ENCODE results near the gene CACNG4.

Gene CACNG4

DNA sequence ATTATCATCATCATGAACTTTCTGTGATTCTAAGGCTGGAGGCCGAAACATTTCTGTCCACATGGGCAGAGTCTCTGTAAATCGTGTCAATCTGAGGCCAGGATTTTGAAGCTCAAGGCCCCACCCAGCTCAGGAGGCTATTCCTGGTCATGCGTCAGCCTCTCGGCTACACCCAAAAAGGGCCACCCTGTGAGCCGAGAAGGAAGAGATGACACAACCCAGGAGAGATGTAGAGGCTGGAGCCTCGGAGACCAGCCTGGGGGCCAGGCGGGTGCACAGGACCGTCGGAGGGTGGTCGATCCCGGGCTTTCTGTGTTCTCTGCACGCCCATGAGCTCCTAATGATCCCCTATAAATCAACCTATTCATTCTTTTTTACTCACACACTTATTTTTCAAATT is 78.8 kb downstream of the CACNG4 start:
- no peak for FAIRE-seq

DNA sequence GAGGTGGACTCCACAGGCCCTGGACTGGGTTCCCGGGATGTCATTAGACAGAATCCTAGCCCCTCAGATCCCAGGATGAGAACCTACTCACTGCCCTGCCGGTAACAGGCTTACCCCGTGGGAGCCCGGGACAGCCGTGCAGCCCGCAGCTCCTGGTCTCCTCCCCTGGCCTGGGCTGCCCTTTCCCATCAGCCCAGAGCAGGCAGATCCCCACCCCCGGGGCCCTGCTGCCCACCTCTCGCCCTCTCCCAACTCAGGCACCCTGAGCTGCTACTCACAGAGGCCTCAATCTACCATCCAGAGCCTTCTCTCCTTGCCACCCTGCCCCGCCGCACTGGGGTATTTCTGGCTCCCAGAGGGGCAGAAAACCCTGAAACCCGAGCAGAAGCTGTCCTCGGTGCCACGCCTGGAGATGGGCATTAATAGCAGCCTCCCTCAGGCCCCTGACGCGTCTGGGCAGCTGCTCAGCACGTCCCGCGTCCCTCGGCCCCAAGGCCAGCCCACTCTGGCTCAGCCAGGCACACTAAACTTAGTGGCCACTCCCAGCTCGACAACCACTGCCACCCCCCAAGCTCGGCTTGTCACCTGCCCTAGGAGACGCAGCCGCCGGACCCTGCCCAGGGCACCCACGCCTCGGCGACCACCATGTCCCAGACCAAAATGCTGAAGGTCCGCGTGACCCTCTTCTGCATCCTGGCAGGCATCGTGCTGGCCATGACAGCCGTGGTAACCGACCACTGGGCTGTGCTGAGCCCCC is 79.7 kb downstream of the CACNG4 start, which contains the start of gene CACNG1:
Gene CACNG1, plus strand, starts transcription at position 539 of the 757 bp plus-strand sequence. Its CDS starts 107 bp downstream, at position 646.
- FAIRE-seq = no peak

DNA sequence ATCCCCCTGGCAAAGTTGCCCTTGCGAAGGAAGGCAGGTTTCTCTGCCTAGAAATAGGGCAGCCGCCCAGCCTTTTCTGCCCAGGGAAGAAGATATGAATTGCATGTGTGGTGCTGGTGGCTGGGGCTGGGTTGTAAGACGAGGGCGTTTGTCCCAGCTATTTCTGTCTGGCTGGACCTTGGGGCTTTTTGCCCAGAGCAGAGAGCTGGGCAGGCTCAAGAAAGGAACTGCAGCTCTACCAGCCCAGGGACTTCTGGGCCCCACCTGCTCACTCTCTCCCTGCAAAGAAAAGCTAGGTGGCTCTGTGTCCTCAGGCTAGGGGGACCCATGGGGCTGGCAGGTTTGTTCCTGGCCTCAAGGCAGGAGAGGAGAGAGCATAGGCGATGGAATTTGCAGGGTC is 80.4 kb downstream of the CACNG4 start:
- FAIRE-seq = no peak

DNA sequence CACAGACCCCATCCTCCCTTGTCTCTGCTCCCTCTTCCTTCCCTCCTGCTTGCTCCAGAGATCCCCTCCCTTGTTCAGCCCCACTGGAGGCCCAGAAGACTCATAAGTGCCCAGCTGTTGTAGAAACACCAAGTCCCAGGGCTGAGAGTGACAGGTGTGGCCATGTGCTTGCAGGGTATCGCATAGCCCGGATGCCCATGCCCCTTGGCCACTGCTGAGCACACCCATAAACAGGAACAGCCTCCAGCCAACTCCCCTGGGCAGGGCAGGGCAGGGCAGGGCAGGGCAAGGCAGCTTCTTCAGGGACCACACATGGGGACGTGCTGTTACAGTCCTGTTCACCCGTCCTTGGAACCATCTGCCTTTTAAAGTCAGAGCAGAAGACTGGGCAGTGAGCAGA is 81.9 kb downstream of the CACNG4 start:
- no peak for FAIRE-seq

DNA sequence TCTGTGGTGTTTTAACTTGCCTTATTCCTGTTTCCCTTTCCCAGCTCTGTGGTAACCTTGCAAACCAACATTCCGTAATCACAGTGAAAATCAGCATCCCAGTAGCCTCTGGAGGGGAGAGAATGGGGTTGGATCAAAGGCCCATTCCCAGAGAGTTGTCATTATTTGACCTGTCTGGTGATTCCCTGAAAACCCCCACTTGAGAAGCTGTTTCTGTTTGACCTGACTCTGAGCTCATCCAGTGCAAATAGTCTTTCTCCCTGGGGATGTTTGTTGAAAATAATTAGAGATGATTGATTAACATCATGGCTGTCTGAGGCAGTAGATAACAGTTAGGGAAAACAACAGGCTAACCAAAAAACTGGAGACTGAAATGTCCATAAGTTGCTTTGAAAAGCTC is 82.9 kb downstream of the CACNG4 start:
- FAIRE-seq = no peak

DNA sequence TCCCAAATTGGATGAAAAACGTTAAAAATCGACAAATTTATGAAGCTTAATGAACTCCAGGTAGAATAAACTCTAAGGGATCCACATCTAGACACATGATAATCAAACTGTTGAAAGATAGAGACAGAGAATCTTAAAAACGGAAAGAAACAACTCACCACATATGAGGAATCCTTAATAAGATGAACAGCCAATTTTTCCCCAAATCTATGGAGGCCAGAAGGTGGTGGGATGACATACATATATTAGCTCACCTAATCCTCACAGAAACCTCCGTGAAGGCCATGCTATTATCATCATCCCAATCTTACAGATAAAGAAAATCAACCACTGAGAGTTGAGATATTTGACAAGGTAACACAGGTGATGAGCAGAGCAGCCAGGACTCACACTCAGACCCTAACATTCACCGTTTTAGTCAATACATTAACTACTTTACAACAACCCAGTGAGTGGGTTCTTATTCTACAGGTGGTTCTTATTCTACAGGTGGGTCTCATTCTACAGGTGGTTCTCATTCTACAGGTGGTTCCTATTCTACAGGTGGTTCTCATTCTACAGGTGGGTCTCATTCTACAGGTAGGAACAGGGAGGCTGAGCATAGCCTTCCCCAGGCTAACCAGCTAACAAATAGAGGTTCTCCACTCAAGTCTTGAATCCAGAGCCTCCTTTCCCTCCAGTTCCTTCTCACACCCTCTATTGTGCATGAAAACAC is 84.7 kb downstream of the CACNG4 start:
- no peak for FAIRE-seq

DNA sequence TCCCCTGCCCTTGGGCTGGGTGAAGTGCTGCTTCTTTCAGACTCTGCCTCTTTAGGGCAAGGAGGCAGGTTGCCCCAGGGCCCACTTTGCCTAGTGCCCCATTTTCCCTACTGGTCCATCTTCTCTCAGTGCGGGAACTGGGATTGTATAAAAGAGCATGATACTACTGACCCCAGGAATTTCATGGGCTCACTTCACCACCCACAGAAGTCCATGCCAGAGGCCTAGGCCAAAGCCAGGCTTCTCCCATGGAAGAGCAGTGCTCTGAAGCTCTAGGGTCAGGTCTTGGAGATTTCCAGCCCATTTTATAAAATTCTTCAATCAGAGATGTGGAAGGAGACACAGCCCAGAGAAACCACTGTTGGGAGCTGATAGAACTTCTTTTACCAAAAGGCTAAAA is 85.6 kb downstream of the CACNG4 start:
- no peak for FAIRE-seq

DNA sequence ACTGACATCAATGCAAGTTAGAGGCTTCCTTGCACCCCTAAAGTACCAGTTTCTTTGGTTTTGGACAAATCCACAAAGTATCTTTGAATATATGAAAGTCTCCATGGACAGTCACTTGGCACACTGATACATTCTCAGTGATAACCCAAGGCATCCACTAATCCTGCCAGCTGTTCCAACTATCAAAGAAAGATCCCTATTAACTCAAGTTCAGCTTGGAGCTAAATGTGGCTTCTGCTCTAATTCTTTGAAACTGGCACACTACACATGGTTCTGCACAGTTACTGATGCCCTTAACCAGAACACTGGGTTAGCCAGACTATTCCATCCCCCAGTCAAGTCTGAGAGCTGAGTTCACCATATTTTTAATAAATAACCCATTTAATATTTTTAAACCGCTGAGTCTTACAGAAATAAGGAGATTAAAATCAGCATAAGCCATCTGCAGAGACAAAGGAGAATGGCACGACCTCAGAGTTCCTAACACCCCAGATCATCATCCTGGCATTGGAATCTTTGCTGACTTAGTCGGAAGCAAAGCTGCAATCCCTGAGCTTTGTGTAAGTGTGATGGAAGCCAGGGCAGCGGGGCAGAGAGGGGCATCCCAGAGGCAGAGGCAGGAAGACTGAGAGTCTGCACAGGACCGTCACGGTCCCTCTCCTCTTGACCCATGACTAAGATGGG is 86.1 kb downstream of the CACNG4 start:
- FAIRE-seq = no peak

DNA sequence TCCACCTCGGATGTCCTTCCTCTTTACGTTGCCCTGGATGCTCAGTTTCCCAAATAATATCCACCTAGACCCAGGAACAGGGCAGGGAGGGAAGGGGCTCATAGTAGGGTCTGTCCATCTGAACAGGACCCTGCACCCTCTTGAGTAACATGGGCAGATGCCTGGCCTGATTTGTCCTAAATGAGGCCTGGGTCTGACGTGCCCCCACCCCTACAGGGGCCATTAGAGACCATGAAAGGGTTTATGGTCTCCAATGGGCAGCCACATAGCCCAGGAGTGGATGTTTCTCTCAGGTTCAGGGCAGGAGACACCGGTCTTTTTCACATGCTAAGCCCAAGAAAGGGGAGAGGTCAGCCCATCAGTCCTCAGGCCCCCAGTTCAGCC is 86.6 kb downstream of the CACNG4 start:
- no peak for FAIRE-seq

DNA sequence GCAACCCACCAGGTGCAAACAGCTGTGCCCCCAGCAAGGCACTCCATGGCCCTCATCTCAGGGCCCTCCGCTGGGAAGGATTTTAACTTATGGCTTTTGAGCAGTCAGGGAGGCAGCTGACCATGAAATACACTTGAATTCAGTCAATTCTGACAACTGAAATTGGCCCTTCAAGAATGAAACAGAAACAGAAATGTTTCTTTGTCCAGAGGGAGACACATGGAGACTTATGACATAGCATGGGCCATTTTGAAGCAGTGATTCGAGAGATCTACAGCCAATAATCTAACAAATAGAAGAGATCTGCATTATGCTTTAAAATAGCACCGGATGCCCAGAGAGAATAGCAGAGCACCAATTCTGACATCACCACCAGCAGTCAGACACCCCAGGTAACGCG is 87.3 kb downstream of the CACNG4 start:
- FAIRE-seq = no peak

DNA sequence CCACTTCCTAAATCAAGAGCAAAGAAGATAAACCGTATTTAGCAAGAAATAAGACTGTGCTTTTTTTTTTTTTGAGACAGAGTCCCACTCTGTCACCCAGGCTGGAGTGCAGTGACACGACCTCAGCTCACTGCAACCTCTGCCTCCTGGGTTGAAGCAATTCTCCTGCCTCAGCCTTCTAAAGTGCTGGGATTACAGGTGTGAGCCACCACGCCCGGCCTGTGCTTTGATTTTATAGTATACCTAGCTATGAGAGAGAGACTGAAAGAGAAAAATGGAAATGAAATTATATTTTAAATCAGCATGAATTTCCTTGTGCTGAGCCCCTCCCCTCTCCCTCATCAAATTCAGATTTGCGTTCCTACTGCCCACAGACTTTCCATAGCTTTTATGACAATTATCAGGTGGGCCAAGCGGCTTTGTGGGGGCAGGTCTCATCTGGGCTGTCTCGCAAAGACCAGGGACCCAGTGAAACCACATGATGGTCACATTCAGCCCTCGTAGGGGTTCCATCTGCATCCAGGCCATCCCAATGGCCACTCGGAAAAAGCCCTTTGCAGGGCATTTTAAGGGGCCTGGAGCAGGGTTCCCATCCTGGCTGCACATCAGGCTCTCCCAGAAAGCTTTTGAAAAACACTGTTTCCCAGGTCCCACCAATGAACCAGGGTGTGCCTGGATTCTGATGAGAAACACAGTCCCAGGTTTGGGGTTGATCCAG is 88.4 kb downstream of the CACNG4 start:
- FAIRE-seq = no peak

DNA sequence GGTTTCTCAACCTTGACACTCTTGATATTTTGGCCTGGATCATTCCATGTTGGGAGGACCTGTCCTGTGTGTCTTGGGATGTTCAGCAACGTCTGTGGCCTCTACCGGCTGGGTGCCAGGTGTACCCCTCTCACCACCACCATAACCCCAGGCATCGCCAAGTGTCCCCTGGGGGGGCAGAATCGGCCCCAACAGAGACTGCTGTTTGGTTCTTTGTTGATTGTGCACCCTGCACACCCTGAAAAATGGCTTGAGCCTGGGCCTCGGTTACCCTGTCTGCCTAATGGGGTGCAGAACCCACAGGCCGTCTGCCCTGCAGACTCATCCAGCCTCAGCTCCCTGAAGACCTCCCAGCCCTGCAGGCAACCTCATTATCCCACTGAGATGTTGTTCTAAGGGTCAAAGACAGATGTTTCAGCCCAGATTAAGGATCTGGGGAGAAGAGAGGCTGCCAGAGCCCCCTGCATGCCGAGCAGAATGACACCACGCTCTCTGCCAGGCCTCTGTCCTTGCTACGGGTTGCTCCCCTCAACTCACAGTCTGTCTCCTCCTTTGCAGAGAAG is 89.0 kb downstream of the CACNG4 start:
- no peak for FAIRE-seq

DNA sequence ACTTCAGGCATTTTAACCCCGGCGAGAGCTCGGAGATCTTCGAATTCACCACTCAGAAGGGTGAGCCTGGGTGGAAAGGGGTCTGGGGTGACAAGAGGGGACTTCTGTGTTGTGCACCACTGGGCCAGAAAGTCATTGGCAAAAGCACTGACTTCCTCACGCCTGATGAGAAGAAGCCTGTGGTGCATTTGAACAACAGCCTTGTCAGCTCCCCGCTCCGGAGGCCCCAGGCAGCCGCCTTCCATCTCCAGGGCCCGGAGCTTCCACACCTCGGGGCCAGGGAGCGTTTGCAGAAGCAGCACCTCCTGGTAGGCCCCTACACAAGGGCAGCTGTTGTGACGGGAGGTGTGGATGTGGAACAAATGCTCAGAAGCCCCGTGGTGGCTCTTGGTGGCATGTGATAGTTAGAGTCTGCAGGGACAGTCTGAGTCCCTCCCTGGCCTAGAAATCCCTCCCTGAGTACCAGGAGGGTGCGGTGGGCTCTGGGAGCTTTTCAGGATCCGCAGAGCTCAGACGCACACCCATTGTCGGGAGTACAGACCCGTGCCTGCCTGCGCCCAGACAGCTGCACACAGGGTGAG is 89.6 kb downstream of the CACNG4 start:
- FAIRE-seq = no peak

DNA sequence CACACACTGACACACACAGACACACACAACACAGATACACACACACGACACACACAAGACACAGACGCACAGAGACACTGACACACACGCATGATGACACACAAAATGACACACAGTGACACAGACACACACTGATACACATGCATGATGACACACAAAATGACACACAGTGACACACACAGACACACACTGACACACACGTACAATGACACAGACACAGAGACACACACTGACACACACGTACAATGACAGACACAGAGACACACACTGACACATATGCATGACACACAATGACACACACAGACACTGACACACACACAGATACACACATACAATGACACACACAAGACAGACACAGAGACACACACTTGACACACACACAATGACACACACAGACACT is 90.1 kb downstream of the CACNG4 start:
- no peak for FAIRE-seq

DNA sequence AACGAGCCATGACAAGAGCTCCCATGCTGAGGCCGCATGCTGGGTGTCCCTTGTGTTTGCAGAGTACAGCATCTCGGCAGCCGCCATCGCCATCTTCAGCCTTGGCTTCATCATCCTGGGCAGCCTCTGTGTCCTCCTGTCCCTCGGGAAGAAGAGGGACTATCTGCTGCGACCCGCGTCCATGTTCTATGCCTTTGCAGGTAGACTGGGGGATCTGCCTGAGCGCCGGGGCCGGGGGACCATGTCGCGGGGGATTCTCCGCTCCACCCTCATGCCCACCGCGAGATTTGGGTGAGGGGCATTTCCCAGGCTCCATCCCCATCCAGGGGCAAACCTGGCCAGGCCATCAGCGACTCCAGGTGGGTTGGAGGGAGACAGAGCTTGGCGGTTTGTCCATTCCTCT is 90.5 kb downstream of the CACNG4 start:
- FAIRE-seq = no peak

DNA sequence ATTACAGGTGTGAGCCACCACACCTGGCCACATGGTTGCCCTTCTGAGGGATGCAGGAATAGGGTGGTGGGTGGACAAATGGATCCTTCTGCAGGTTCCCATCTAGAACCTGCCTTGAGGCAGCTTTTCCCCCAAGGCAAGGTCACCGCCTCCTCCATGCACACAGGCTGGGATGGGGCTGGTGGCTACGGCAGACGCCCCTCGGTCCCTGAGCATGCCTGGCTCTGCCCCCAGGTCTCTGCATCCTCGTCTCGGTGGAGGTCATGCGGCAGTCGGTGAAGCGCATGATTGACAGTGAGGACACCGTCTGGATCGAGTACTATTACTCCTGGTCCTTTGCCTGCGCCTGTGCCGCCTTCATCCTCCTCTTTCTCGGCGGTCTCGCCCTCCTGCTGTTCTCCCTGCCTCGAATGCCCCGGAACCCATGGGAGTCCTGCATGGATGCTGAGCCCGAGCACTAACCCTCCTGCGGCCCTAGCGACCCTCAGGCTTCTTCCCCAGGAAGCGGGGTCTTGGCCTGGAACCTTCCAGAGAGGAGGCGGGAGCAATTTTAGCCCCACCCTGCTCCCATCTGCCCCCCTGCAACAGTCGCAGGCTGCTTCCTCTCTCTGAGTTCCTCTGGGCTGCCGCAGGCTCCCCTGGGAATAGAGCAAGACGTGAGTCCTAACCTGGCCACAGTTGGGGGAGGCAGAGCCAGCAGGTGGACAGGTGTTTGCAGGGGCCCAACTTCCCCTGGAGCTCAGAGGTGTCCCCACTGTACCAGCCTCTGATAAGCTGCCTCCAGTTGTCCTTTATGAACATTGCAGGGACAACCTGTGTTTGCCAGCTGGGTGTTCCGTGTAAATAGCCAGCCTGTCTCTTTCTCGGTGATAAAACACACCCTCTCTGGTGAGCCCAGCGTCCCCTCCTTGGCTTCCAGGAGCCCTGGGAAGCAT is 91.6 kb downstream of the CACNG4 start:
- no peak for FAIRE-seq

DNA sequence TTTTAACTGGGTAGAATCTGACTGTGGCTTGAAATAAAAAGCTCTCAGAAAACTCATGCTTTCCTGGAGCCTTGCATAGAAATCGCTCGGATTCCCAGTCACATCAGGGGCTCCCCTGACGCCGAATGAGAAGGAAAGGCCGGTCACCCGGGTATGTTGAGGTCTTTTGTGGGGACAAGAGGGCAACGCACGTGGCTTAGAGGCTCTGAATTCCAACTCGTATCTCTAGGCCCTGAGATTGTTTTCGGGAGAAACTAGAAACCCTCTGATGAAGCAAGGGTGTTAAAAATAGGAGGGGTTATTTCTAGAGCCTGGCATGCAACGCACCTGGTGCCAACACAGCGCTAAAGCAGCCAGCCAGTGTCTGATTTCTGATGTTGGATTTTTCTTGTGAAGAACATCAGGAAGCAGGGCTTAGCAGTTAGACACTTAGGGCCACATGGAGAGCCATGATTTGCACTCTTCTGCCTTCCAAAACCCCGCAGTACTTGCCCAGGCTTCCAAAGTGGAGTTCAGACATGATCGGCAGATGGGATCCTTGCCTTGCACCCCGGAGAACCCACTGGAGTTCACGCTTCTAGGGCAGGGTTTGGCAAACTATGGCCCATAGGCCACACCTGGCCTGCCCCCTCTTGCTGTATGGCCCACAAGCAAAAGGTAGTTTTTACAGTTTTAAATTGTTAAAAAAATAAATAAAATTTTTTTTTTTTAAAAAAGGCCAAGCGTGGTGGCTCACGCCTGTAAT is 92.4 kb downstream of the CACNG4 start:
- no peak for FAIRE-seq

DNA sequence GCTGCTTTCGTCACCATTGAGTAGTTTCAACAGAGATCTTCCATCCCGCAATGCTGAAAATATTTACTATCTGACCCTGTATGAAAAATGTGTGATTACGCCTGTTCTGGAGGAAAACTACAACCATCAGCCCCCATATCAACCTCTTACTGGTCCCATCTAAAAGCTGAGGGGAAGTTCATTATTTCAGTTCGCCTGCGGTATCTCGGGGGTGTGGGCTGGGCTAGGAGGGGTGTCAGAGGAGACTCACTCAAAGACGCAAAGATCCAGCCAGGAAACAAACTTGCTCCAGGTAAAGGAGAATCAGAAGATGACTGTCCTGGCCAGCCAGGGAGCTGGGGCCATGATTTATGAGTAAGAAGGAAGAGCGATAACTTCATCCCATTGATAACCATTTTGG is 93.5 kb downstream of the CACNG4 start:
- FAIRE-seq = no peak

DNA sequence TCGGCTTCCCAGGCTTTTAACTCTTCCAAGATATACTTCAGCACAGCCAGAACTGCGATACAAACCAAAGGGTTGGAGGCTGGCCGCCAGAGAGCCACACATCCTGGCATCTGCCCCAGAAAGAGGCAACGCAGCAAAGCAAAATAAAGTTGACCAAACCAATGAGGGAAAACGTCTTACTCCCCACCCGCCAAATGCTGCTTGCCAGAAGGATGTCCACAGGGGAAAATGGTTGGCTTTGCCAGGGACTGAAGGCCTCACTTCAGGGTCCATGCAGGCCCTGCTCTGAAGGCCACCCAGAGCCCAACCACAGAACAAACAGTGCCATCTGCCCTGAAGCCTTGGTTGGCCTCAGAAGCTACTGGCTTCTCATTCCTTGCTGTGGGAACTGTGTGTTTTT is 94.9 kb downstream of the CACNG4 start:
- FAIRE-seq = no peak

DNA sequence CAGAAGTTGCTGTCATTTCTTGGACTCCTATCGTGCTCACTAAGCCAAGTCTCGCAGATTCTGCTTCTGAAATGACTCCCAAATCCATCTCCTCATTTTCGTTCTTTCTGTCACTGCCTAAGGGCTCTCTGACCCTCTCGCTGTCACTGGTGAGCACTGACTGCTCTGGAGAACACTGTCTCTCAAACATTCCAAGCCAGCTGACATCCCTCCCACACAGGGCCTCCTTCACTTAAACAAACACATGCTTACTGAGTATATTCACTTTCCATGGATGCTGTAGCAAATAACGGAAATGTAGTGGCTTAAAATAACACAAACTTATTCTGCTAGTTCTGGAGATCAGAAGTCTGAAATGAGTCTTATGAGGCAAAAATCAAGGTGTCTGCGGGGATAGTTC is 98.6 kb downstream of the CACNG4 start:
- FAIRE-seq = no peak

DNA sequence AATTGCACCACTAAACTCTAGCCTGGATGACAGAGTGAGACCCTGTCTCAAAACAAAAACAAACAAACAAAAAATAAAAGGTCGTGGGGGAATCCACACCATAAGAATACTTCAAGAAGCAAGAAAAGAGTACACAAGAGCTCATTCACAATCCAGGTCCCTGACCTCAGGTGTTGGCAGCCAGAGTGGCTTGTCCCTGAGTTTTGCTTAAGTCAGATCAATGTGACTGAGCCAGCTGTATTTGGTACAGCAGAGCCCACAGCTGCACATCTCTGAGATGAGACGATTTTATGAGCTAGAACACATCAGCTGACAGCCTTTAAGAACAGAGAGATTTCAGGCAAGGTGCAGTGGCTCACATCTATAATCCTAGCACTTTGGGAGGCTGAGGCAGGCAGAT is 102.2 kb downstream of the CACNG4 start:
- FAIRE-seq = no peak
